GM08714 (cell line): ENCODE measurements around the gene CENPO.

Experiments
- H3K4me3 ChIP-seq: fragments of 200-500 bp; sonication (Bioruptor generic); 2 replicates; pipeline ENCODE4 v1.5.1; 2014; ENCODE audit warnings: mild to moderate bottlenecking, low read length, inconsistent platforms
- ZNF274 ChIP-seq: IDR thresholded peaks from 2 replicates; pipeline ENCODE4 v1.6.1; 2012; ENCODE audit warnings: mild to moderate bottlenecking, low read depth, low read length

The CENPO gene

GRCh38 chr2:24824966-24825882 lies 32.0 kb downstream of the CENPO start:
- TF ChIP-seq ZNF274: no peak
- no peak overlapping the region for H3K4me3 ChIP-seq

- H3K4me3 ChIP-seq: no peak overlapping the region
- no peak for TF ChIP-seq ZNF274
Measured at GRCh38 chr2:24825883-24826772, 32.9 kb downstream of the CENPO start.

DNA sequence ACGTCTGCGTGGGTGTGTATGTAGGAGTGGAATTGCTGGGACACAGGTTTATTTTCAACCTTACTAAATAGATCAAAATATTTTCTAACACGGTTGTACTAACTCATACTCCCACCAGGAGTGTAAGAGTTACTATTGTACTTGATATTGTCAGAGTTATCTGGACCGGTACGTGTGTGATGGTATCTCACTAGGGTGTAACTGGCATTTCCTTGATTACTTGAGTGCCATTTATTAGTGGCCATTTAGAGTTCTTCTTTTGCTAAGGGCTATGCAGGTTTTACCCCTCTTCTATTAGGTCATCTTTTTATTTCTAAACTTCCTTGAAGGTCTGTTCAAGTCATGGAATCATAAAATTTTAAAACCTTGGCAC lies 33.5 kb downstream of the CENPO start:
- no peak for TF ChIP-seq ZNF274

DNA sequence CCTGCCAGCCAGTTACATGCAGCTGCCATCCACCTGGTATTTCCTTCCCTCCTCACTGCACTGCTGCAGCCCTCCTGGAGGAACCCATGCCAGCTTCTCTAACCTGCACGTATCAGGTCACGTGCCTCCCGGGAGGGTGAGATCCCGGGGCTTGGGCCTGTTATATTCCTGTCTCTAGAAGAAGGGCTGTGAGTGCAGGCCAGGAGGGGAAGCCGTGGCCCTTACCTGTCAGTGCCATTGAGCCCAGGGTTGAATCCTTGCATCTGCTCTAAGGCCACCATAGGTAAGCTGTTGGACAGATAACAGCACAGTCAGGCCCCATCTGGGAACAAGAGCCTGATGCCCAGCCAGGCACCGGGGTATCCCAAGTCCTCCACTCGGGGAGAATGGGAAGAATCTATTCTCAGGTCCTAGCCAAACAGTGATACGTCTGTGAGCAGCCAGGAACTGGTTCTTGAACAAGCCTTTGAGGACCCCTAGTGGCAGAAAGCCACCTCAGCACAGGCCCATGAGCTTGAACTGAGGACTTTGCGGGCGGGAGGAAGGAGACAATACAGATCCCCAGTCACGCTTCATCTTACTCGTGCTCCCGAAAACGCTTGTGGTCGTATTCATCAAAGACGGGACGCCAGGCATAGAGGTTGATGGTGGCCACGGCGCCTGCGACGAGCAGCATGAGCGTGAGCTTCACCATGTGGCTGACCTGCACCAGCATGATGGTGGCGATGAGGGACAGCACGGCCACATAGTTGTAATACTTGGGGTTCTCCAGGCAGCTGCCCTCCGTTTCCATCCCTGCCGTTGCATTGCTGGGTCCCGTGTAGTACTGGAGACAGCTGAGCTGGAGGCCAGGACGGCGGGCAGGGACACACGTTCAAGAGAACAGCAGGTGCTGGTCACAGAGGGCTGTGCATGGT lies 34.4 kb downstream of the CENPO start:
- H3K4me3 ChIP-seq: no peak overlapping the region
- TF ChIP-seq ZNF274: no peak

More for the DNA sequence above, 33.5 kb downstream of the CENPO start:
- no peak overlapping the region for H3K4me3 ChIP-seq

DNA sequence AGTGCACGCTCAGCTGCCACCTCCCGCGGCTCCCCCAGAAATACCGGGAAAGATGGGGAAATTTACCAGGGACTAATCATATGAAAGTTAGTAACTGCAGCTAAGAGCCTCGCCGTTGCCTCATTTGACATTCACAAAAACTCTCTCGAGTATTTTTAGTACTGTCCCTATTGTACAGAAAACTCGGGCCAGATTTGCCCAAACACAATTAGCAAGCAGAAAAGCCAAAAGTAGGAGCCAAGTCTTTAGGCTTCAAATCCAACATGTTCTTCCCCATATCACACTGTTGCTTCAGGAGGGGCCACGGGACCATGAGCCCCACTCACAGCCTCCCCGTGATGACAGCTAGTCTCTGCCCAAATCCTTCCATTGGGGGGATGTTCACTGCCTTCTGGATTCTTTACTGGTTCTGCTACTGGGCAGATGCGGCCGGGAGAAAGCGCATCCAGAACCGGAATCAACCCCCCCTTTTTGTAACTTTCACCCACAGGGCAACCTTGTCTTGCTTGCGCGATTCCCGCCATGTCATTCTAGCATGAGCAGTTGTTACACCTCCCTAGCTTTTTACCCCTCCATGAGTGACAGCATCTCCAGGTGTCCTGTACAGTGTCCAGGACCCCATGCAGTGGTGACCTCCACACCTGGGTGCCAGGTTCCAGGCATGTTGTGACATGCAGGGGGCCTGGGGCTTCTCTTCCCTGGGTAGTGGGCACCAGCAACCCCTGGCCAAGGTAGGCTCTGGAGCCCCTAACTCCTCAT lies 35.2 kb downstream of the CENPO start:
- no peak for TF ChIP-seq ZNF274
- no peak overlapping the region for H3K4me3 ChIP-seq

- H3K4me3 ChIP-seq: no peak overlapping the region
- TF ChIP-seq ZNF274: no peak
Measured at GRCh38 chr2:24830351-24830750, 37.1 kb downstream of the CENPO start.

- TF ChIP-seq ZNF274: no peak
- no peak overlapping the region for H3K4me3 ChIP-seq
Measured at GRCh38 chr2:24830786-24831185, 37.6 kb downstream of the CENPO start.

GRCh38 chr2:24831221-24832072 lies 38.2 kb downstream of the CENPO start:
- TF ChIP-seq ZNF274: no peak
- no peak overlapping the region for H3K4me3 ChIP-seq

GRCh38 chr2:24832073-24832461 lies 38.8 kb downstream of the CENPO start:
- no peak overlapping the region for H3K4me3 ChIP-seq
- no peak for TF ChIP-seq ZNF274

DNA sequence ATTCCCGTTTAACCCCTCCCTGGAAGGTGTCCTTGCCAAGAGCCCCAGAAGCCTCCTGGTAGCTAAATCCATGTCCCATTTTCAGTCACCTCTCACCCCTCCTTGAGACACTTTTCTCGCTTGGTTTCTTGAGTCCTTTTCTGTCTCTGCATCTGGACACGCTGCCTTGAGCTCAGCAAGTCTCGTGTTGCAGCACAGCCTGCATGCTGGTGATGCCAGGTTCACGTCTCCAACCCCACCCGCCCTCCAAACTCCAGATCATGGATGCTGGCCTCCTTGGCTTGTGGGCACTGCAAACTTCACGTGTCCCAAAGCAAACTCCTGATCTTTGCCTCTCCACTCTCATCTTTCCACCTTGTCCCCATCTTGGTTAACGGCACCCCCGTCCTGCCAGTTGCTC lies 39.3 kb downstream of the CENPO start:
- no peak for TF ChIP-seq ZNF274
- no peak overlapping the region for H3K4me3 ChIP-seq

- no peak overlapping the region for H3K4me3 ChIP-seq
- TF ChIP-seq ZNF274: no peak
Measured at GRCh38 chr2:24832931-24833701, 39.9 kb downstream of the CENPO start.
